GM13977 (cell line): ENCODE data around the gene TECPR2.

Source experiments
- DNase-seq: peaks from one replicate; pipeline ENCODE4 v3.0.0; 2012; ENCODE audit warnings: low spot score
- in situ Hi-C: fragments of 300-500 bp; cut with MboI; formaldehyde crosslinking; loops from one replicate; pipeline ENCODE4 v1.12.0; 2022; ENCODE audit warnings: low sequenced_read_pairs, low pct_unique_long_range_greater_than_20kb, mixed read lengths, inconsistent platforms; ENCODE audit not compliant: unreplicated experiment
- TF ChIP-seq, protein P1 (sequence below): IDR thresholded peaks from 2 replicates; pipeline ENCODE4 v1.5.1; 2012; ENCODE audit warnings: mild to moderate bottlenecking, control low read depth; ENCODE audit not compliant: insufficient read depth; ENCODE audit errors: extremely low read depth, missing control alignments

The TECPR2 gene

GRCh38 chr14:102502571-102502970, 139.8 kb downstream of the TECPR2 start:
- TF ChIP-seq, protein P1, sequence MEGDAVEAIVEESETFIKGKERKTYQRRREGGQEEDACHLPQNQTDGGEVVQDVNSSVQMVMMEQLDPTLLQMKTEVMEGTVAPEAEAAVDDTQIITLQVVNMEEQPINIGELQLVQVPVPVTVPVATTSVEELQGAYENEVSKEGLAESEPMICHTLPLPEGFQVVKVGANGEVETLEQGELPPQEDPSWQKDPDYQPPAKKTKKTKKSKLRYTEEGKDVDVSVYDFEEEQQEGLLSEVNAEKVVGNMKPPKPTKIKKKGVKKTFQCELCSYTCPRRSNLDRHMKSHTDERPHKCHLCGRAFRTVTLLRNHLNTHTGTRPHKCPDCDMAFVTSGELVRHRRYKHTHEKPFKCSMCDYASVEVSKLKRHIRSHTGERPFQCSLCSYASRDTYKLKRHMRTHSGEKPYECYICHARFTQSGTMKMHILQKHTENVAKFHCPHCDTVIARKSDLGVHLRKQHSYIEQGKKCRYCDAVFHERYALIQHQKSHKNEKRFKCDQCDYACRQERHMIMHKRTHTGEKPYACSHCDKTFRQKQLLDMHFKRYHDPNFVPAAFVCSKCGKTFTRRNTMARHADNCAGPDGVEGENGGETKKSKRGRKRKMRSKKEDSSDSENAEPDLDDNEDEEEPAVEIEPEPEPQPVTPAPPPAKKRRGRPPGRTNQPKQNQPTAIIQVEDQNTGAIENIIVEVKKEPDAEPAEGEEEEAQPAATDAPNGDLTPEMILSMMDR = no peak
- in situ Hi-C loops = no loop called here
- DNase-seq = no peak

DNA sequence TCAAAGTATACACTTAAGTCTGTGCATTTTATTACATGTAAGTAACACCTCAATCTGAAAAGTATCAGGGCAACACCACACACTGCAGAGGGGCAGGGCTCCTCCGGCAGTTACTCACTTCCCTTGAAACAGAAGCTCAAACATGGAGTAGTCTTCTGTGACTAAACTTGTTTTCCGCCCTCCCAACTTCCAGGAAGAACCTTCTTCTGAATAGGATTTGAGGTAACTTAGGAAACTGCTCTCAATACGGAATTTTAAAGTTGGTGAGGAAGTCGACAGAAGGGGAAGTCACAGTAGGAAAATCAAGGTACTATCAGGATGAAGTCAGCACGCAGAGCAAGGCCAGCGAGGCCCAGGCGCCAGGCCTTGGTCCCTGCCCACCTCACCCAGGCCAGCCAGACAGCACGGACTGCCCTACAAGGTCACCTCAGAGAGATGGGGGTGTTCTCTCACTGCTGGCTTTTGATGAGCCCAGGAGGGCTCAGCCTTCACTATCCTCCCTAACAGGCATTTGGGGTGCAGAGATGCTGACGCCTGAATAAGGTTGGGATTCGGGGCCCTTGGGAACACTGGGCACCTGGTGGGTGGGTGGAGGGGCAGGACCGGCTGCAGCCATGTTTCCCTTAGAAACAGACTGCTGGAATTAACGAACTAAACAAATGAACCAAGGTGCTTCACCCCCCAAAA, 141.0 kb downstream of the TECPR2 start:
- TF ChIP-seq, protein P1 = no peak
- DNase-seq = no peak
- in situ Hi-C loops = no loop called here

DNA sequence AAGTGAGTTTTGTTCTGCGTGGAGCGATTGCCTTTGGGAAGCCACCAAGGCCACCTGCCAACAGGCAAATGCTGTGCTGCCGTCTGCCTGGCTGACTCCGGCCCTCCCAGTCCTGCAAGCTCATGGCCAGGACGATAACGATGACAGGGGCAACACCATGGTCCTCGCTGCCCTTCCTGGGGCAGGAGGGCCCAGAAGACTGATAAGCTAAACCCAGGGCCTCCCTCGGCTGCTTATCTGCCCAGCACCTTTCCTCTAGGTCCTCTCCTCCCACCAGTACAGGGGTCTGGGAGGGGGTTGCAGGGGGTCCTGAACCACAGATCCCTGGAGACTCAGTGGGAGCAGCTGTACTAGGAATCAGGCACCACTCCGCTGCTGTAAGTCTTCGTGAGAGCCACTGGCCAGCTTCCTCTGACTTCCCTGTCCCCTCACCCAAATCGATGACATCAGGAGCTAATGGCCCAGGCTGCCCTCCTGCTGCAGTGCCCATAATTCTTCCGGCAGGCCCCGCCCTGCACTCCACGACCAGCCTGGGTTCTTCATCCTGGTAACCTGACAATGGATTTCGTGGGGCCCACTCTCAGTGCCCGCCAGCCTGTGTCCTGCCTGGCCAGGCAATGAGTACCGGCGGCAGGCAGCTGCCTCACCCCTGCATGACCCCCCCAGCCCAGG, 141.7 kb downstream of the TECPR2 start:
- TF ChIP-seq, protein P1 = no peak
- DNase-seq = no peak
- in situ Hi-C loops = no loop called here

DNA sequence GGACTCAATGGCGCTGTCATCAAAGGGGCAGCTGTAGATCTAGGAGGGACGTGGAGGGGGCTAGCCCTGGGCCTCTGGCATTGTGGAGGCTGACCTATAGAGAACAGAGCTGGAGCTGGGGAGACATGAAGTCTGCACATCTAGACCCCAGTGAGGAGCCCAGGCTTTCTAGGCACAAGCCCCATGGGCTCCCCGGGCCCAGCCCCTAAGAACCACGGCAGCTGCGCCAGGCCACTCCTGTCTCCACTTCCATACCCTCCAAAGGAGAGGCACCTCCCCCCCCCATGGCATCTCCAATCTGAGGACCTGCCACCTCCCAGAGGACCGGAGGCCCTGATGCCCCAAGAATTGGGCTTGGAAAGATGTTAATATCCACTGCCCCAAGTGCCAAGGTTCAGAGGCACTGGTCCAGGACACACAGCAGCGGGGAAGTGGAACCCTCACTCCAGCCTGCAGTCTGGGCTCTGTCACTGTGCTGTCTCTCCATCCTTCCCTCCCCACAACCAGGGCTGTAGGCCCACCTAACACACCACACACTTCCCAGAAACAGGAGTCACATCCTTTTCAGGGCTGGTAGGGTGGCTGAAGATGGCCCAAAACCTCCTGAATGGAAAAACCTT, 142.4 kb downstream of the TECPR2 start:
- TF ChIP-seq, protein P1 = no peak
- in situ Hi-C loops = no loop called here
- no peak for DNase-seq

DNA sequence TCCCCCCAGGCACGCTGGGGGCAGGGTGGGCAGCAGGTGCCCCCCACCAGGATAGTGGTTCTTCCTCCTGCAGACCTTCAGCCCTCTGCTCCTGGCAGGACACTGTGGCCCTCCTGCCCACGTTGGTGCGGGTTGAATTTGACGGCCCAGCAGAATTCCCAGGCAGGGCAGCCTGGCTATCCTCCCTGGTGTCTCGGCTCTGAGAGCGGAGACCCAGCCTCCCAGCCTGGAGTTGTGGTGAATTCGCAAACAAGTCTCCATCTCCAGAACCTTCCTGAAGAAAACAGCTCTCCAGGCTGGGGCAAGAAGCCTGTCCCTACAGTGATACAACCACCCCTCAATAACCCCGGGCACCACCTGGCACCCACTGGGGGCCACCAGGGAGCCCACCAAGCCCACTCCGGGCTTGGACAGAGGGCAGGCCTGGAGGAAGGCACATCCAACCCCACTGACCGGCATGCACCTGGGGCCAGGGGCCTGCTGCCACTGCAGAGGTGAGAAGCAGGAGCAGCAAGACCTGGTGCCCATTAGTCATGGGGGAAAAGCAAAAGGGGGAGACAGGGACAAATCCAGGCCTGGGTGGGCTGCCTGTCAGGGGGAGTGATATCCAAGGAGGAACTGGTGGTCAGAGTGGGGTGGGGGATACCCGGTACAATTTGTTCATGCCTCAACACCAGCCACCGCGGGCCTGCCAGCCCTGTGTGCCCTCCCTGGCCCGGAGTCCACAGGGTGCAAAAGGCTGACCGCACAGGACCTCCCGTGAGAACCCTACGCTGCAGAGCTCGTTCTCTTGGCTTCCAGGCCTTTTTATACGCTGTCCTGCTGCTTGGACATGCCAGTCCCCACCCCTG, 143.3 kb downstream of the TECPR2 start:
- in situ Hi-C loops = no loop called here
- TF ChIP-seq, protein P1 = no peak
- no peak for DNase-seq

- in situ Hi-C loops = no loop called here
Observed at GRCh38 chr14:102506626-102506925, 143.8 kb downstream of the TECPR2 start.

More at GRCh38 chr14:102506626-102506925, 143.8 kb downstream of the TECPR2 start:
- TF ChIP-seq, protein P1 = no peak
- no peak for DNase-seq
